Activated CD4-positive, alpha-beta T cell treated with anti-CD3 and anti-CD28 coated beads for 4 hours (primary cell): ENCODE results near the gene ARHGAP9.
A peak's percentile ranks its signal among the peaks of the same experiment; 100 is the strongest.
"Not testable (repeated sequence)": the region's sequence is repeated elsewhere in the genome, so short reads cannot be mapped to it uniquely, and the experiment has no call there.

Source experiments
- DNase-seq, 2 donors: peaks; one replicate each; pipeline ENCODE4 v3.0.0-alpha.2; 2020

Gene ARHGAP9

DNA sequence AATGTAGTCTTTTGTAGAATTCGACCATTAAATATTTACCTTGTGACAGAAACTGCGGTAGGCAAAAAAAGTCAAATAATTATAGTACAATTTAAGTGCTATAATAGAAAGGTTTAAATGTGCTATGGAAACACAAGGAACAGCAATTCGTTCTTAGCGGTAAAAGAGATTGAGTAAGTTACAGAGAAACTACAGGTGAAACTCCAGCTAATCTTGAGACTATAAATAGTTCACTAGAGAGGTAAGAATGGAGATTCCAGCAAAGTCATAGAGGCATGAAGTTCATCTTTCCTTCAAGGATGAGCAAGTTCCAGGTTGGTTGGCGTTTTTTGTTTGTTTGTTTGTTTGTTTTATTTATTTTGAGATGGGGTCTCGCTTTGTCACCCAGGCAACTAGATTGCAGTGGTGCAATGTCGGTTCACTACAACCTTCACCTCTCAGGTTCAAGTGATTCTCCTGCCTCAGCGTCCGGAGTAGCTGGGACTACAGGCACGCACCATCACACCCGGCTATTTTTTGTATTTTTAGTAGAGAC is 47.9 kb downstream of the ARHGAP9 start:
- DNase-seq: no peak

DNA sequence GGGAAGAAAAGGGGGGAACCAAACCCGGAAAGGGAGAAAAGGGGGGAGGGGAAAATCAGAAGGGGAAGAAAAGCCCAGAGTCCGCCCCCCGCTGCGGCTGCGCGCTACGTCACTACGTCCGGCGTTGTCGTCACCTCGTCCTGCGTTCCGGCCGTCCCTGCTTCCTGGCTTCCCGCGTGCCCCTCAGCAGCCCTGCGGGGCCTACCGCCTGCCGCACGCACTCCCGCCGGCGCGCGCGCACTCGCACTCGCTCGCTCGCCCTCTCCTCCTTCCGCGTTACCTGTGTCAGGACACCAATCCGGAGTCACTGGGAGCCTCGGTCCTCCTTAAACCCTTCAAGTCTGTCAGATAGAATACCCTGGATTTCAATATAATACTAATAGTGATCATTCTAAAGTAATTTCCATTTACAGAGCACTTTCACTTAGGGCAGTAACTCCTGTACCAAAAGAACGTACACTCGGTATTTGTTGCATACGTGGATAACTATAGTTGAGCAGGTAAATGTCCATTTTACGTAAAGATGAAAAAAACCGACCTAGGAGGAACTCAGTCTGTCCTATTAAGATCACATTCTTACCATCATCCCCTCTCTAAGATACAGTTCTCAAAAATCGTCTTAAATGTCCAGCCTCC is 48.6 kb downstream of the ARHGAP9 start, which contains the start of gene R3HDM2:
Gene R3HDM2 (minus strand): TSS at position 113 of the 636 bp plus-strand sequence. CDS start 120,615 bp downstream, outside the sequence.
- DNase-seq: peak; percentile 94

DNA sequence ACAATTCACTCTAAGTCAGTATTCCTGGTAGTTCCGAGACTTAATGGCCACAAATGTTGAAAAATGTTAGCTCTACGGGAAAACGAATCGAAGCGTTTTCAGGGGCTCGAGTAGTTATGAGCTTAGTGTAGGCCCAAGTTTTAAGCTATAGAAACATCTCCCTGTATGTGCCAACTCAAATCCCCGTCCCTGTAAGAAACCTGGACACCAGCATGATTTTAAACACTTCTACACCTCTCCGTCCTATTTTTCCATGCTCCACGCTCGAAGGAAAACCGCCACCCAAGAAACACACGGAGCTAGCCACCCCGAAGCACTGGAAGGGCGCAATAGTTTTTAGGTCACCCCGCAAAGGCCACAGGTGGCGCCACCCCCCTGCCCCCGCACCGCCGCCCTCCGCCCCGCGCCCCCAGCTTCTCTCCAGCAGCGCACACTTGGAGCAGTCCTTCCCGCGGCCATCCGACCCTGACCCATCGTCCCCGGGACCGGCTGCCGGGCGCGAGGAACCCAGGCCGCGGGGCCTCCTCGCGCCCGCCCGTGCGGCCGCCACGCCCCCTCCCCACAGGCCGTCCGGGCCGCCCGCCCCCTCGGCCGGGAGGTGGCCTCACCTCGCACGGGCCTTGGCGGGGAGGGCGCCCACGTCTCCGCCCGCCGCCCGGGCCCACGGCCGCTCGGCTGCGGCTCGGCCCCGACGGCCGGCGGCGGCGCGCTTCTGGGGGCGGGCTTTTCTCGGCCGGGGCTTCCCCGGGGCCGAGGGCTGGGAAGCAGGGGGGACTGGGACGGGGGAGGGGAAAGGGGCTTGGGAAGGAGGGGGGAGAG is 49.3 kb downstream of the ARHGAP9 start:
- DNase-seq: no peak

DNA sequence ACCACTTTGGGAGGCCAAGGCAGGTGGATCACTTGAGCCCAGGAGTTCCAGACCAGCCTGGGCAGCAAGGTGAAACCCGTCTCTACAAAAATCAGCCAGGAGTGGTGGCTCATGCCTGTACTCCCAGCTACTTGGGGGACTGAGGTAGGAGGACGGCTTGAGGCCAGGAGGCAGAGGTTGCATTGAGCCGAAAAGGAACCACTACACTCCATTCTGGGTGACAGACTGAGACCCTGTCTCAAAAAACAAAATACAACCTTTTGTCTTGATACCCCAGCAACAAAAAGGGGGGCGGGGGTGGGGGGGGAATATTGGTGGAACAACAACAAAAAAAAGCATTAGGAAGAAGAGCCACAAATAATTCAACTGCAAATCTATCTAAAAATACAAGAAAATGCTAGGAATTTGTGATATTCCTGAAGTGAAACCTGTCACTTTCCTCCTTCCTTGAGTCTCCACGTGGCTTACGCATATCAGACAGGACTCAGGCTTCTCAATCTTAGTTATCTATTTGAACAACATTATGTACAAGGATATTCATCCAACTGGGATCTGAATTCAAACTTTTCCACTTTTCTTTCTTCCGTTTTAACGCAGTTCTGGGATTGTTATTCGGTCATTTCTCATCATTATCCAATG is 50.1 kb downstream of the ARHGAP9 start:
- no peak for DNase-seq

DNA sequence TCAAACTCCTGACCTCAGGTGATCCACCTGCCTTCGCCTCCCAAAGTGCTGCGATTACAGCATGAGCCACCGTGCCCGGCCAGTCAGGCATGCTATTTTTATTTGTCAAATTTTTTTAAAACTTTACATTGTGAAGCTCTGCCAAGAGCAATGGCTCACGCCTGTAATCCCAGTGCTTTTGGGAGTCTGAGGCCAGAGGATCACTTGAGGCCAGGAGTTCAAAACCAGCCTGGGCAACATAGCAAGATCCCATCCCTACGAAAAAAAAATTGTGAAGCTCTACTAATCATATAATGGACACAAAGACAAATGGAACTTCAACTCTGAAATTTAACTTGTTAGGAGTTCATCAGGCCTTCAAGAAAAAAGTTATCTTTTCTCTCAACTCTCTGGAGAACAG is 50.7 kb downstream of the ARHGAP9 start:
- no peak for DNase-seq

DNA sequence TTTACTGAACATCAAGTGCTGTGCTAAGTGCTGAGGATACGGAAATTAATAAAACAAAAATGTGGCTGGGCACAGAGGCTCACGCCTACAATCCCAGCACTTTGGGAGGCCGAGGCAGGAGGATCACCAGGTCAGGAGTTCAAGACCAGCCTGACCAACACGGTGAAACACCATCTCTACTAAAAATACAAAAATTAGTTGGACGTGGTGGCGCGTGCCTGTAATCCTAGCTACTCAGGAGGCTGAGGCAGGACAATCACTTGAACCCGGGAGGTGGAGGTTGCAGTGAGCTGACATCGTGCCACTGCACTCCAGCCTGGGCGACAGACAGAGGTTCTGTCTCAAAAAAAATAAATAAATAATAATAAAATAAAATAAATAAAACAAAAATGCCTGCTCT is 52.7 kb downstream of the ARHGAP9 start:
- not testable (repeated sequence) for DNase-seq
